Thoracic aorta (tissue), 2 donors: ENCODE data around the gene ZCCHC8. TPM values are rescaled to one million over a fixed set of nuclear protein-coding genes. Genes with fewer than 3 reads are reported as not detected.

Experiments used
- ATAC-seq: fragments of 150-250 bp; one replicate; pipeline ENCODE4 v1.8.0; 2017; ENCODE audit warnings: low read depth; ENCODE audit not compliant: insufficient number of reproducible peaks, low FRiP score
- DNase-seq: peaks from one replicate; pipeline ENCODE4 v3.0.0-alpha.2; 2020; ENCODE audit warnings: low spot score
- H3K27ac ChIP-seq, 2 donors: fragments of 200-600 bp; sonication (generic); 1 replicate in 1 of 2; 2 replicates in 1 of 2; pipeline ENCODE4 v1.5.1; 2016; ENCODE audit warnings: mild to moderate bottlenecking in 2 of 2, moderate library complexity in 2 of 2
- H3K27me3 ChIP-seq: fragments of 200-600 bp; sonication (generic); replicated peaks from 2 replicates; pipeline ENCODE4 v1.6.0; 2016; ENCODE audit warnings: mild to moderate bottlenecking; ENCODE audit not compliant: insufficient read depth
- H3K36me3 ChIP-seq: fragments of 200-600 bp; sonication (generic); one replicate; pipeline ENCODE4 v1.5.1; 2016
- H3K4me1 ChIP-seq, 2 donors: fragments of 200-600 bp; sonication (generic); 1 replicate in 1 of 2; 2 replicates in 1 of 2; pipeline versions ENCODE4 v1.5.1 to v1.6.0; 2016; ENCODE audit warnings: low read depth in 2 of 2, mild to moderate bottlenecking in 1 of 2; ENCODE audit not compliant: control insufficient read depth in 1 of 2
- H3K4me3 ChIP-seq: fragments of 200-600 bp; sonication (generic); 2 replicates; pipeline ENCODE4 v1.5.1; 2016; ENCODE audit warnings: mild to moderate bottlenecking
- H3K9me3 ChIP-seq: fragments of 200-600 bp; sonication (generic); 2 replicates; pipeline ENCODE4 v1.5.1; 2016
- CTCF ChIP-seq: fragments of 200-600 bp; sonication (generic); IDR thresholded peaks from one replicate; pipeline ENCODE4 v1.5.1; 2019; ENCODE audit warnings: antibody characterized with exemption
- total RNA-seq, 2 donors: library from RNA; depleted of rRNA; stranded (reverse); fragments of >200 nt; gene quantifications; one replicate each; pipeline versions ENCODE4 v1.1.0 to v1.2.3, GENCODE V29; 2016

The ZCCHC8 gene
- total RNA-seq, 2 donors from 2014 or later: 16.2 to 33.4 TPM

GRCh38 chr12:122427403-122427802 is 73.3 kb downstream of the ZCCHC8 start:
- DNase-seq: no peak
- ATAC-seq: no peak
- TF ChIP-seq CTCF: no peak
- Histone ChIP-seq H3K36me3 (no peaks in the 10 kb centered on the region), H3K4me3 (no peak overlapping the region), H3K27ac (no peak overlapping the region), H3K9me3 (no peaks in the 10 kb centered on the region), H3K27me3 (no peaks in the 10 kb centered on the region), H3K4me1 (peaks cover 3 to 10% of the 10 kb centered on the region in 2 donors)

GRCh38 chr12:122423258-122424165 is 77.2 kb downstream of the ZCCHC8 start:
- Histone ChIP-seq H3K36me3 (no peaks in the 10 kb centered on the region), H3K4me1 (peaks cover 15 to 28% of the 10 kb centered on the region in 2 donors), H3K27me3 (no peaks in the 10 kb centered on the region), H3K9me3 (no peaks in the 10 kb centered on the region), H3K27ac (peak overlapping the region; percentile 85 to 89), H3K4me3 (peak overlapping the region; percentile 77)
- no peak for TF ChIP-seq CTCF
- ATAC-seq (no peak), DNase-seq (no peak)

- no peak for TF ChIP-seq CTCF
- H3K4me1 ChIP-seq: peaks cover 19 to 35% of the 10 kb centered on the region in 2 donors
- peak overlapping the region; percentile 77 for H3K4me3 ChIP-seq
- peak overlapping the region; percentile 85 to 89 for H3K27ac ChIP-seq
- H3K36me3 ChIP-seq: no peaks in the 10 kb centered on the region
- ATAC-seq: peak; percentile 40
- DNase-seq: no peak
- no peaks in the 10 kb centered on the region for H3K27me3 ChIP-seq
- no peaks in the 10 kb centered on the region for H3K9me3 ChIP-seq
Measured at GRCh38 chr12:122422730-122423257, 77.9 kb downstream of the ZCCHC8 start.

GRCh38 chr12:122421821-122422729 is 78.7 kb downstream of the ZCCHC8 start, which contains the start of gene CLIP1:
CLIP1 (minus strand) TSS chr12:122422669; CDS start chr12:122380452, 42,217 bp downstream.
- no peaks in the 10 kb centered on the region for H3K9me3 ChIP-seq
- H3K4me1 ChIP-seq: peaks cover 19 to 38% of the 10 kb centered on the region in 2 donors
- H3K4me3 ChIP-seq: peak within 1 kb of the TSS; percentile 90
- DNase-seq (no peak), ATAC-seq (peak; percentile 62)
- no peaks in the 10 kb centered on the region for H3K27me3 ChIP-seq
- no peaks in the 10 kb centered on the region for H3K36me3 ChIP-seq
- TF ChIP-seq CTCF: peak; percentile 49
- H3K27ac ChIP-seq: peak within 1 kb of the TSS; percentile 98

Other genes with a start within 250 kb of the ZCCHC8 start
- 10 to 100 TPM; 10.7 to 12.5 TPM for gene VPS33A, start 234.4 kb downstream of the ZCCHC8 start, total RNA-seq
- 100 to 1,000 TPM in 1 of 2 donors, 10 to 100 TPM in 1; 91.2 to 180 TPM for gene CLIP1, start 78.3 kb downstream of the ZCCHC8 start, total RNA-seq
- 10 to 100 TPM; 71.5 to 97.6 TPM for gene RSRC2, start 26.0 kb upstream of the ZCCHC8 start, total RNA-seq
- 10 to 100 TPM; 11.4 to 24.4 TPM for gene KNTC1, start 26.3 kb upstream of the ZCCHC8 start, total RNA-seq
- gene HCAR2, start 202.4 kb upstream of the ZCCHC8 start, total RNA-seq: under 1 TPM in 1 of 2 donors, not detected in 1; 0.35 TPM
- gene HCAR3, start 215.9 kb upstream of the ZCCHC8 start, total RNA-seq: under 1 TPM in 1 of 2 donors, not detected in 1; 0.41 TPM
- not detected for gene HCAR1, start 229.9 kb upstream of the ZCCHC8 start, total RNA-seq